ENCODE data around the gene MYO9A. TPM values are rescaled to one million over a fixed set of nuclear protein-coding genes. Genes with fewer than 3 reads are reported as not detected.

The MYO9A gene
- total RNA-seq, 1 experiment from 2014 or later = 23.0 TPM

GRCh38 chr15:71943806-71944205, 174.1 kb downstream of the MYO9A start:
- Histone ChIP-seq H3K27ac (ENCODE audit: low read depth, low read length) (no peak overlapping the region), H3K79me2 (ENCODE audit: insufficient read depth, low read length) (no peaks in the 10 kb centered on the region), H3K36me3 (ENCODE audit: control insufficient read depth in 1 of 2, insufficient read depth in 2 of 2, low read length in 2 of 2) (no peaks in the 10 kb centered on the region), H4K20me1 (ENCODE audit: insufficient read depth) (no peaks in the 10 kb centered on the region), H3K4me3 (replicated peaks in 1 of 2; ENCODE audit: low read depth in 1 of 2, low read length in 2 of 2) (no peak overlapping the region), H3K9me2 (ENCODE audit: insufficient read depth) (no peaks in the 10 kb centered on the region), H2AFZ (ENCODE audit: low read depth, low read length, poor library complexity, severe bottlenecking) (no peak overlapping the region), H3K4me2 (ENCODE audit: low read length) (no peak overlapping the region), H3K27me3 (ENCODE audit: insufficient read depth, low read length) (no peaks in the 10 kb centered on the region), H3K4me1 (ENCODE audit: control insufficient read depth in 1 of 2, insufficient read depth in 2 of 2, low read length in 2 of 2) (no peaks in the 10 kb centered on the region), H3K9ac (ENCODE audit: low read length) (no peak overlapping the region), H3K9me3 (ENCODE audit: control insufficient read depth in 1 of 2, insufficient read depth in 1 of 2, low read depth in 1 of 2, low read length in 2 of 2) (no peaks in the 10 kb centered on the region)
- no peak for TF ChIP-seq SRF (IDR thresholded peaks at IDR 0.05; ENCODE audit: low read depth)
- TF ChIP-seq FOSL1 (IDR thresholded peaks at IDR 0.05; ENCODE audit: low read depth) = no peak
- no peak for TF ChIP-seq EZH2 (IDR thresholded peaks at IDR 0.05)
- TF ChIP-seq TCF7L2 (IDR thresholded peaks at IDR 0.05; ENCODE audit: borderline replicate concordance, extremely low read depth, insufficient read depth, insufficient read length) = no peak
- TF ChIP-seq CBX3 (IDR thresholded peaks at IDR 0.05; ENCODE audit: low read depth) = no peak
- no peak for TF ChIP-seq YY1 (IDR thresholded peaks at IDR 0.05; ENCODE audit: extremely low read depth, insufficient replicate concordance, low read depth, low read length)
- TF ChIP-seq JUND (IDR thresholded peaks at IDR 0.05) = no peak
- no peak for TF ChIP-seq CTCF (IDR thresholded peaks at IDR 0.05 in 2 of 3, conservative IDR thresholded peaks at IDR 0.05 in 1 of 3; ENCODE audit: borderline replicate concordance in 1 of 3, insufficient read depth in 1 of 3, low read depth in 2 of 3, low read length in 2 of 3)
- TF ChIP-seq CEBPB (IDR thresholded peaks at IDR 0.05; ENCODE audit: low read depth) = no peak
- TF ChIP-seq SIN3A (IDR thresholded peaks at IDR 0.05; ENCODE audit: low read depth) = no peak
- TF ChIP-seq ZNF274 (IDR thresholded peaks at IDR 0.05; ENCODE audit: low read depth, low read length) = no peak
- no peak for TF ChIP-seq POLR2A (IDR thresholded peaks at IDR 0.05; ENCODE audit: borderline replicate concordance, extremely low read depth, insufficient read depth, insufficient read length)
- no peak for TF ChIP-seq ELF1 (IDR thresholded peaks at IDR 0.05; ENCODE audit: borderline replicate concordance, low read depth)
- TF ChIP-seq EZH2phosphoT487 (IDR thresholded peaks at IDR 0.05; ENCODE audit: borderline replicate concordance) = no peak
- no peak for TF ChIP-seq POLR2AphosphoS5 (IDR thresholded peaks at IDR 0.05; ENCODE audit: low read depth, low read length)
- TF ChIP-seq REST (IDR thresholded peaks at IDR 0.05; ENCODE audit: low read depth) = no peak
- TF ChIP-seq SP1 (IDR thresholded peaks at IDR 0.05; ENCODE audit: low read depth) = no peak
- no peak for TF ChIP-seq ATF3 (IDR thresholded peaks at IDR 0.05)
- no peak for TF ChIP-seq EGR1 (IDR thresholded peaks at IDR 0.05; ENCODE audit: low read depth)
- no peak for TF ChIP-seq MAX (IDR thresholded peaks at IDR 0.05)
- CTCF ChIA-PET = no interaction called here
- POLR2A ChIA-PET = no interaction called here
- RAD21 ChIA-PET (ENCODE audit: low non-redundant PET in 1 of 2, low total read pairs in 2 of 2, uncharacterized antibody in 2 of 2, unreplicated experiment in 2 of 2) = no interaction called here
- no peak for ATAC-seq
- no TSS peak for BruUV-seq (replicated peaks)
- DNase-seq (ENCODE audit: low read depth, low spot score) = no peak
- intact Hi-C loops (cut with micrococcal nuclease) = no loop called here
